HepG2 (cell line): Measurements from ENCODE around the gene ALDH3B1. TPM values are rescaled to one million over a fixed set of nuclear protein-coding genes. Genes with fewer than 3 reads are reported as not detected.

Experiments used
- HDAC2 ChIP-seq: sonication (generic); formaldehyde crosslinking; IDR thresholded peaks from 2 replicates; pipeline ENCODE4 v1.4.0; 2020; ENCODE audit warnings: missing genetic modification reagents
- KAT8 ChIP-seq: IDR thresholded peaks from 2 replicates; pipeline ENCODE4 v1.6.1; 2016; ENCODE audit warnings: missing genetic modification reagents, missing compliant biosample characterization
- MEIS1 ChIP-seq: sonication (generic); formaldehyde crosslinking; IDR thresholded peaks from 2 replicates; pipeline ENCODE4 v1.9.0; 2021; ENCODE audit warnings: mild to moderate bottlenecking, missing genetic modification reagents, moderate library complexity, borderline replicate concordance
- NR2F1 ChIP-seq, 2 experiments: fragments of 450-650 bp in 1 of 2; formaldehyde crosslinking in 1 of 2; IDR thresholded peaks; 2 replicates each; pipeline versions ENCODE4 v1.5.0 to v1.6.1; 2016 to 2020; ENCODE audit warnings: mild to moderate bottlenecking in 1 of 2, missing compliant biosample characterization in 1 of 2, missing genetic modification reagents in 1 of 2, moderate library complexity in 1 of 2
- PLRG1 ChIP-seq: fragments of 450-650 bp; conservative IDR thresholded peaks from 2 replicates; pipeline ENCODE4 v1.6.1; 2016
- RAD51 ChIP-seq: fragments of 450-650 bp; IDR thresholded peaks from 2 replicates; pipeline ENCODE4 v1.6.1; 2016; ENCODE audit warnings: borderline replicate concordance
- SOX6 ChIP-seq, 2 experiments: fragments of 450-650 bp in 1 of 2; sonication (generic) in 1 of 2; formaldehyde crosslinking in 1 of 2; IDR thresholded peaks; 2 replicates each; pipeline versions ENCODE4 v1.4.0 to v1.6.1; 2017 to 2020; ENCODE audit warnings: antibody characterized with exemption in 1 of 2, mild to moderate bottlenecking in 1 of 2, missing genetic modification reagents in 1 of 2
- SRF ChIP-seq: IDR thresholded peaks from 2 replicates; pipeline ENCODE4 v1.6.1; 2011; ENCODE audit warnings: mild to moderate bottlenecking, low read depth, low read length, moderate library complexity
- YY1 ChIP-seq: IDR thresholded peaks from 2 replicates; pipeline ENCODE4 v1.6.1; 2011; ENCODE audit warnings: low read length, low read depth, moderate library complexity, mild to moderate bottlenecking; ENCODE audit not compliant: insufficient read depth, insufficient replicate concordance
- ZMAT3 ChIP-seq: sonication (generic); formaldehyde crosslinking; conservative IDR thresholded peaks from 2 replicates; pipeline ENCODE4 v1.7.0; 2021; ENCODE audit warnings: missing genetic modification reagents
- ZMYM4 ChIP-seq: sonication (generic); formaldehyde crosslinking; IDR thresholded peaks from 2 replicates; pipeline ENCODE4 v1.8.1; 2023; ENCODE audit warnings: mild to moderate bottlenecking, missing genetic modification reagents
- ZNF329 ChIP-seq: sonication (generic); formaldehyde crosslinking; IDR thresholded peaks from 2 replicates; pipeline ENCODE4 v1.9.0; 2021; ENCODE audit warnings: low read depth, mild to moderate bottlenecking, missing genetic modification reagents
- ZNF441 ChIP-seq: sonication (generic); formaldehyde crosslinking; IDR thresholded peaks from 2 replicates; pipeline ENCODE4 v1.7.0; 2021; ENCODE audit warnings: missing genetic modification reagents, borderline replicate concordance
- ZNF557 ChIP-seq: sonication (generic); formaldehyde crosslinking; IDR thresholded peaks from 2 replicates; pipeline ENCODE4 v1.4.0; 2020; ENCODE audit warnings: missing genetic modification reagents
- polyA plus RNA-seq, 8 experiments: library from polyadenylated mRNA; depleted of rRNA in 3 of 8; stranded (reverse) in 7 of 8; unstranded in 1 of 8; fragments of >200 nt; fragmentation: Illumina TruSeq in 4 of 8; extraction: Trizol in 4 of 8; gene quantifications; 2 replicates each; pipeline versions ENCODE4 v1.2.1 to v1.2.3, GENCODE V29; 2011 to 2016; ENCODE audit warnings: low read depth in 4 of 8, missing spikeins in 1 of 8, mixed read lengths in 1 of 8; ENCODE audit not compliant: insufficient read depth in 1 of 8
- total RNA-seq, 5 experiments: library from RNA; depleted of rRNA; stranded (reverse); fragments of >200 nt; fragmentation: Illumina TruSeq; extraction: Trizol; gene quantifications; 2 replicates each; pipeline ENCODE4 v1.2.3, GENCODE V29; 2016; ENCODE audit warnings: low read depth in 1 of 5
- TF ChIP-seq, protein P1 (sequence below): sonication (generic); formaldehyde crosslinking; IDR thresholded peaks from 2 replicates; pipeline ENCODE4 v1.4.0; 2020; ENCODE audit warnings: missing genetic modification reagents
- TF ChIP-seq, protein P2 (sequence below): IDR thresholded peaks from 2 replicates; pipeline ENCODE4 v1.6.1; 2016; ENCODE audit warnings: missing compliant biosample characterization, missing genetic modification reagents, borderline replicate concordance
- TF ChIP-seq, protein P3 (sequence below): sonication (generic); formaldehyde crosslinking; IDR thresholded peaks from 2 replicates; pipeline ENCODE4 v1.5.0; 2020; ENCODE audit warnings: missing genetic modification reagents, mild to moderate bottlenecking, borderline replicate concordance
- TF ChIP-seq, protein P4 (sequence below): sonication (generic); formaldehyde crosslinking; IDR thresholded peaks from 2 replicates; pipeline ENCODE4 v1.5.0; 2020; ENCODE audit warnings: missing genetic modification reagents

The ALDH3B1 gene
- total and polyA plus RNA-seq, 2 of the 13 experiments (the other 11 are each of a cell fraction or from before 2014, with no cell fraction given) = 4.0 to 6.7 TPM

DNA sequence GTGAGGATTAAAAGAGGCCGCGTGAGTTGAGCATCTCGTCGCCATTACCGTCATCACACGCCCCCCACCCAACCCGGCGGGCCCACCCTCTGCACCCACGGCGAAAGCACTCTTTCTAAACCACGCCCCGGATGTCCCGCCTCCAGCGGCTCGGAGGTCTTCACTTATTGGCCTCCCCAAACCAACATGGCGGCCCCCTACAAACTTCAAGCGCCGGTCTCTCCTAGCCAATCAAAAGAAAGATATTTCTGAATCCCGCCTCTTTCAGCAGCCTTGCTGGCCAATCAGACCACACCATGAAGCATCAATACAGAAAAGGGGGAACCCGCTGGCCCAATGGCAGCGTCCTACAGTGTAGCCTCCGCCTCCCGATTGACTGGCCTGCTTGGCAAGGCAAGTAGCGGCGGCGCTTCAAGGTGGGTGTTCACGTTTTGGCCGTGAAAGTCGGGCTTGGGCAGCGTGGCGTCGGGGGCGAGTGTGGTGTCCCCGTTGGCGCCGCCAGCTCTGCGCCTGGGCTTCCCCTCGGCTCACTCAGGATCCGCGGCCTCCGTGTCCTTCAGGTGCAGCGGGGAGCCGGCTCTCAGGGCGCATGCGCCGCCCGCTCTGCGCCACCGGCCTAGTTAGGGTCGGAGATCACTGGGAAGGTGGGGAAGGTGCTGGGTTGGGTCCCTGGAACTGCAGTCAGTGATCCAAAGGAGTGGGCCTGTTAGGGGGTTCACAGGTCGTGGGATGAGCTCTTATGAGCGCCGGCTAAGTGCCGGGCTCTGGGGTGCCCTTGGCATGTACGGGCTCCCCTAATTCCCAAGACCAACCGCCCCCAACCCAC lies 20.4 kb downstream of the ALDH3B1 start, which contains the start of gene NDUFS8 (continued):
- TF ChIP-seq ZMAT3 (CRISPR knock-in tag) (peak; percentile 57; the same call in 1 of the 2 replicates), YY1 (peak; percentile 95), RAD51 (no peak), HDAC2 (CRISPR knock-in tag) (peak; percentile 62), ZMYM4 (CRISPR knock-in tag) (peak; percentile 69; the same call in 1 of the 2 replicates), ZNF557 (CRISPR knock-in tag) (no peak), ZNF329 (CRISPR knock-in tag) (peak; percentile 32; the same call in 1 of the 2 replicates), PLRG1 (no peak), KAT8 (peak; percentile 79), ZNF441 (CRISPR knock-in tag) (peak; percentile 78), SOX6 (IDR thresholded peaks at IDR 0.05) (no peak), SOX6 (CRISPR knock-in tag; IDR thresholded peaks at IDR 0.05) (peak; percentile 38; the same call in 1 of the 2 replicates), SRF (0 out of 2 replicates have a peak, but pooled peaks have one; percentile 6), NR2F1 (CRISPR knock-in tag; IDR thresholded peaks at IDR 0.05) (0 out of 4 replicates have a peak, but pooled peaks of 1 of the 2 experiments have one; percentile 15), MEIS1 (CRISPR knock-in tag) (peak; percentile 73; the same call in 1 of the 2 replicates)
- TF ChIP-seq, protein P1, sequence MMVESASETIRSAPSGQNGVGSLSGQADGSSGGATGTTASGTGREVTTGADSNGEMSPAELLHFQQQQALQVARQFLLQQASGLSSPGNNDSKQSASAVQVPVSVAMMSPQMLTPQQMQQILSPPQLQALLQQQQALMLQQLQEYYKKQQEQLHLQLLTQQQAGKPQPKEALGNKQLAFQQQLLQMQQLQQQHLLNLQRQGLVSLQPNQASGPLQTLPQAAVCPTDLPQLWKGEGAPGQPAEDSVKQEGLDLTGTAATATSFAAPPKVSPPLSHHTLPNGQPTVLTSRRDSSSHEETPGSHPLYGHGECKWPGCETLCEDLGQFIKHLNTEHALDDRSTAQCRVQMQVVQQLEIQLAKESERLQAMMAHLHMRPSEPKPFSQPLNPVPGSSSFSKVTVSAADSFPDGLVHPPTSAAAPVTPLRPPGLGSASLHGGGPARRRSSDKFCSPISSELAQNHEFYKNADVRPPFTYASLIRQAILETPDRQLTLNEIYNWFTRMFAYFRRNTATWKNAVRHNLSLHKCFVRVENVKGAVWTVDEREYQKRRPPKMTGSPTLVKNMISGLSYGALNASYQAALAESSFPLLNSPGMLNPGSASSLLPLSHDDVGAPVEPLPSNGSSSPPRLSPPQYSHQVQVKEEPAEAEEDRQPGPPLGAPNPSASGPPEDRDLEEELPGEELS (CRISPR knock-in tag) = no peak
- TF ChIP-seq, protein P2, sequence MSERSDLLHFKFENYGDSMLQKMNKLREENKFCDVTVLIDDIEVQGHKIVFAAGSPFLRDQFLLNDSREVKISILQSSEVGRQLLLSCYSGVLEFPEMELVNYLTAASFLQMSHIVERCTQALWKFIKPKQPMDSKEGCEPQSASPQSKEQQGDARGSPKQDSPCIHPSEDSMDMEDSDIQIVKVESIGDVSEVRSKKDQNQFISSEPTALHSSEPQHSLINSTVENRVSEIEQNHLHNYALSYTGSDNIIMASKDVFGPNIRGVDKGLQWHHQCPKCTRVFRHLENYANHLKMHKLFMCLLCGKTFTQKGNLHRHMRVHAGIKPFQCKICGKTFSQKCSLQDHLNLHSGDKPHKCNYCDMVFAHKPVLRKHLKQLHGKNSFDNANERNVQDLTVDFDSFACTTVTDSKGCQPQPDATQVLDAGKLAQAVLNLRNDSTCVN = peak; percentile 58; the same call in 1 of the 2 replicates
- TF ChIP-seq, protein P3, sequence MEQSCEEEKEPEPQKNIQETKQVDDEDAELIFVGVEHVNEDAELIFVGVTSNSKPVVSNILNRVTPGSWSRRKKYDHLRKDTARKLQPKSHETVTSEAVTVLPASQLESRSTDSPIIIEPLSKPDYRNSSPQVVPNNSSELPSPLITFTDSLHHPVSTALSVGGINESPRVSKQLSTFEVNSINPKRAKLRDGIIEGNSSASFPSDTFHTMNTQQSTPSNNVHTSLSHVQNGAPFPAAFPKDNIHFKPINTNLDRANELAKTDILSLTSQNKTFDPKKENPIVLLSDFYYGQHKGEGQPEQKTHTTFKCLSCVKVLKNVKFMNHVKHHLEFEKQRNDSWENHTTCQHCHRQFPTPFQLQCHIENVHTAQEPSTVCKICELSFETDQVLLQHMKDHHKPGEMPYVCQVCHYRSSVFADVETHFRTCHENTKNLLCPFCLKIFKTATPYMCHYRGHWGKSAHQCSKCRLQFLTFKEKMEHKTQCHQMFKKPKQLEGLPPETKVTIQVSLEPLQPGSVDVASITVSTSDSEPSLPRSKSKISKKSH (CRISPR knock-in tag) = peak; percentile 61
- TF ChIP-seq, protein P4, sequence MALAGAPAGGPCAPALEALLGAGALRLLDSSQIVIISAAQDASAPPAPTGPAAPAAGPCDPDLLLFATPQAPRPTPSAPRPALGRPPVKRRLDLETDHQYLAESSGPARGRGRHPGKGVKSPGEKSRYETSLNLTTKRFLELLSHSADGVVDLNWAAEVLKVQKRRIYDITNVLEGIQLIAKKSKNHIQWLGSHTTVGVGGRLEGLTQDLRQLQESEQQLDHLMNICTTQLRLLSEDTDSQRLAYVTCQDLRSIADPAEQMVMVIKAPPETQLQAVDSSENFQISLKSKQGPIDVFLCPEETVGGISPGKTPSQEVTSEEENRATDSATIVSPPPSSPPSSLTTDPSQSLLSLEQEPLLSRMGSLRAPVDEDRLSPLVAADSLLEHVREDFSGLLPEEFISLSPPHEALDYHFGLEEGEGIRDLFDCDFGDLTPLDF (CRISPR knock-in tag) = no peak; the same call in 1 of the 2 replicates
